ENCODE data around the gene GNAZ.

GNAZ gene

GRCh38 chr22:23145878-23146470 is 75.7 kb downstream of the GNAZ start:
- in situ Hi-C loops (cut with HindIII; ENCODE audit: low sequenced_read_pairs), result no loop called here

- in situ Hi-C loops (cut with HindIII; ENCODE audit: low sequenced_read_pairs), result no loop called here
These were observed 76.3 kb downstream of the GNAZ start for GRCh38 chr22:23146478-23147205.

- in situ Hi-C loops (cut with HindIII; ENCODE audit: low sequenced_read_pairs), result no loop called here
These were observed 77.5 kb downstream of the GNAZ start for GRCh38 chr22:23147617-23148387.

GRCh38 chr22:23149743-23150238 is 79.5 kb downstream of the GNAZ start:
- in situ Hi-C loops (cut with HindIII; ENCODE audit: low sequenced_read_pairs), result no loop called here

GRCh38 chr22:23150762-23151161 is 80.4 kb downstream of the GNAZ start:
- in situ Hi-C loops (cut with HindIII; ENCODE audit: low sequenced_read_pairs), result no loop called here

GRCh38 chr22:23151827-23152226 is 81.5 kb downstream of the GNAZ start:
- in situ Hi-C loops (cut with HindIII; ENCODE audit: low sequenced_read_pairs), result no loop called here

- in situ Hi-C loops (cut with HindIII; ENCODE audit: low sequenced_read_pairs), result no loop called here
These were observed 82.2 kb downstream of the GNAZ start for GRCh38 chr22:23152238-23153114.

GRCh38 chr22:23153994-23154393 is 83.7 kb downstream of the GNAZ start:
- in situ Hi-C loops (cut with HindIII; ENCODE audit: low sequenced_read_pairs), result no loop called here

GRCh38 chr22:23154461-23154860 is 84.1 kb downstream of the GNAZ start:
- in situ Hi-C loops (cut with HindIII; ENCODE audit: low sequenced_read_pairs), result no loop called here

GRCh38 chr22:23155143-23155542 is 84.8 kb downstream of the GNAZ start:
- in situ Hi-C loops (cut with HindIII; ENCODE audit: low sequenced_read_pairs), result no loop called here

GRCh38 chr22:23155831-23156230 is 85.5 kb downstream of the GNAZ start:
- in situ Hi-C loops (cut with HindIII; ENCODE audit: low sequenced_read_pairs), result no loop called here

GRCh38 chr22:23156286-23156685 is 86.0 kb downstream of the GNAZ start:
- in situ Hi-C loops (cut with HindIII; ENCODE audit: low sequenced_read_pairs), result no loop called here

- in situ Hi-C loops (cut with HindIII; ENCODE audit: low sequenced_read_pairs), result no loop called here
These were observed 87.5 kb downstream of the GNAZ start for GRCh38 chr22:23157560-23158515.

- in situ Hi-C loops (cut with HindIII; ENCODE audit: low sequenced_read_pairs), result no loop called here
These were observed 88.4 kb downstream of the GNAZ start for GRCh38 chr22:23158516-23159290.

- in situ Hi-C loops (cut with HindIII; ENCODE audit: low sequenced_read_pairs), result no loop called here
These were observed 88.9 kb downstream of the GNAZ start for GRCh38 chr22:23159291-23159630.

- in situ Hi-C loops (cut with HindIII; ENCODE audit: low sequenced_read_pairs), result no loop called here
These were observed 90.7 kb downstream of the GNAZ start for GRCh38 chr22:23161029-23161428.

- in situ Hi-C loops (cut with HindIII; ENCODE audit: low sequenced_read_pairs), result no loop called here
These were observed 91.3 kb downstream of the GNAZ start for GRCh38 chr22:23161574-23161973.

- in situ Hi-C loops (cut with HindIII; ENCODE audit: low sequenced_read_pairs), result no loop called here
These were observed 93.3 kb downstream of the GNAZ start for GRCh38 chr22:23163665-23164064.

GRCh38 chr22:23164091-23164490 is 93.8 kb downstream of the GNAZ start:
- in situ Hi-C loops (cut with HindIII; ENCODE audit: low sequenced_read_pairs), result no loop called here

Data from DLD1 (cell line).